H1 (cell line): Measurements from ENCODE around the gene PRDM2. TPM values are rescaled to one million over a fixed set of nuclear protein-coding genes. Genes with fewer than 3 reads are reported as not detected.

Source experiments
- CTCF ChIA-PET: fragments of 300-600 bp; sonication (Branson Sonifier 250); formaldehyde crosslinking; loops from one replicate; lab custom pipeline; 2021; ENCODE audit not compliant: partially characterized antibody; lab: Charles Lee
- POLR2A ChIA-PET: fragments of 300-600 bp; sonication (Branson Sonifier 250); formaldehyde crosslinking; loops from one replicate; lab custom pipeline; 2021; ENCODE audit warnings: inconsistent platforms; ENCODE audit not compliant: partially characterized antibody; lab: Charles Lee
- DNase-seq, 2 experiments: peaks; one replicate each; pipeline versions ENCODE4 v3.0.0 to v3.0.0-alpha.2; 2010 to 2022; ENCODE audit warnings: low spot score in 2 of 2, low read depth in 1 of 2, mixed read lengths in 1 of 2
- FAIRE-seq: peaks from 2 replicates; lab custom pipeline; 2011; peaks lifted over from hg19 to GRCh38; lab: Jason Lieb, UNC
- H2AFZ ChIP-seq: 2 replicates; pipeline ENCODE4 v1.8.1; 2012; ENCODE audit warnings: low read length, inconsistent platforms
- H2AK5ac ChIP-seq: 2 replicates; pipeline ENCODE4 v1.6.1; 2013; ENCODE audit warnings: low read depth, low read length
- H2BK120ac ChIP-seq: replicated peaks from 2 replicates; pipeline ENCODE3; 2013; ENCODE audit warnings: low read depth, low read length, inconsistent platforms
- H2BK12ac ChIP-seq: 2 replicates; pipeline ENCODE4 v1.6.1; 2013; ENCODE audit warnings: low read depth, low read length
- H2BK15ac ChIP-seq: 2 replicates; pipeline ENCODE4 v1.6.1; 2013; ENCODE audit warnings: low read length
- H2BK20ac ChIP-seq: 2 replicates; pipeline ENCODE4 v1.6.1; 2013; ENCODE audit warnings: low read length
- H2BK5ac ChIP-seq: 2 replicates; pipeline ENCODE4 v1.6.1; 2013; ENCODE audit warnings: low read depth, low read length
- H3K14ac ChIP-seq: 2 replicates; pipeline ENCODE4 v1.6.1; 2013; ENCODE audit warnings: inconsistent platforms; ENCODE audit not compliant: insufficient read length
- H3K18ac ChIP-seq: 2 replicates; pipeline ENCODE4 v1.6.1; 2013; ENCODE audit warnings: low read length; ENCODE audit errors: extremely low read depth
- H3K23ac ChIP-seq: 2 replicates; pipeline ENCODE4 v1.6.1; 2013; ENCODE audit warnings: inconsistent platforms; ENCODE audit not compliant: insufficient read length
- H3K23me2 ChIP-seq: 2 replicates; pipeline ENCODE4 v1.6.1; 2013; ENCODE audit warnings: low read depth, low read length
- H3K27ac ChIP-seq: 2 replicates; pipeline ENCODE4 v1.6.1; 2011; ENCODE audit warnings: low read depth, low read length, inconsistent platforms
- H3K27me3 ChIP-seq, 4 experiments: replicated peaks in 1 of 4; 1 replicate in 1 of 4; 2 replicates in 3 of 4; pipeline versions ENCODE4 v1.6.1 to v1.8.1; 2011 to 2013; ENCODE audit warnings: low read length in 3 of 4, mild to moderate bottlenecking in 3 of 4, inconsistent platforms in 2 of 4, mixed read lengths in 2 of 4, moderate library complexity in 1 of 4; ENCODE audit not compliant: control insufficient read depth in 3 of 4, insufficient read depth in 3 of 4; ENCODE audit errors: extremely low read depth in 1 of 4
- H3K36me3 ChIP-seq, 4 experiments: 2 replicates each; pipeline versions ENCODE4 v1.6.1 to v1.8.1; 2011 to 2013; ENCODE audit warnings: mild to moderate bottlenecking in 4 of 4, low read length in 3 of 4, moderate library complexity in 2 of 4, control low read depth in 1 of 4, inconsistent platforms in 1 of 4; ENCODE audit not compliant: insufficient read depth in 4 of 4, control insufficient read depth in 2 of 4
- H3K4ac ChIP-seq: replicated peaks from 2 replicates; pipeline ENCODE3; 2013; ENCODE audit warnings: low read length, low read depth, mixed read lengths, inconsistent platforms; ENCODE audit not compliant: insufficient read length
- H3K4me1 ChIP-seq, 4 experiments: replicated peaks in 1 of 4; 1 replicate in 1 of 4; 2 replicates in 3 of 4; pipeline versions ENCODE4 v1.6.1 to v1.8.1; 2011 to 2013; ENCODE audit warnings: low read length in 3 of 4, inconsistent platforms in 2 of 4, mixed read lengths in 1 of 4; ENCODE audit not compliant: insufficient read depth in 4 of 4, control insufficient read depth in 3 of 4
- H3K4me2 ChIP-seq, 2 experiments: 2 replicates each; pipeline versions ENCODE4 v1.6.1 to v1.8.1; 2011 to 2013; ENCODE audit warnings: low read depth in 2 of 2, low read length in 2 of 2, control low read depth in 1 of 2, inconsistent platforms in 1 of 2, mild to moderate bottlenecking in 1 of 2; ENCODE audit not compliant: insufficient read depth in 1 of 2
- H3K4me3 ChIP-seq, 4 experiments: fragments of 200-600, 300-600 bp in 1 of 4; sonication (generic), shearing (Covaris generic), sonication (Bioruptor Twin) in 1 of 4; 2 replicates each; pipeline versions ENCODE4 v1.5.1 to v1.8.1; 2011 to 2016; ENCODE audit warnings: low read length in 4 of 4, low read depth in 3 of 4, control low read depth in 2 of 4, inconsistent platforms in 2 of 4, mild to moderate bottlenecking in 2 of 4, mixed read lengths in 1 of 4, moderate library complexity in 1 of 4; ENCODE audit not compliant: insufficient read depth in 2 of 4; ENCODE audit errors: extremely low read depth in 1 of 4
- H3K56ac ChIP-seq: replicated peaks from 2 replicates; pipeline ENCODE3; 2013; ENCODE audit warnings: low read depth, mild to moderate bottlenecking, mixed read lengths, low read length, inconsistent platforms; ENCODE audit not compliant: insufficient read length
- H3K79me1 ChIP-seq: 2 replicates; pipeline ENCODE4 v1.6.1; 2013; ENCODE audit warnings: low read depth, low read length, control low read depth
- H3K79me2 ChIP-seq, 2 experiments: 2 replicates each; pipeline versions ENCODE4 v1.6.1 to v1.8.1; 2012 to 2013; ENCODE audit warnings: low read length in 2 of 2, mild to moderate bottlenecking in 2 of 2, inconsistent platforms in 1 of 2; ENCODE audit not compliant: insufficient read depth in 2 of 2, control insufficient read depth in 1 of 2
- H3K9ac ChIP-seq, 4 experiments: replicated peaks in 1 of 4; 1 replicate in 1 of 4; 2 replicates in 3 of 4; pipeline versions ENCODE4 v1.6.1 to v1.8.1; 2011 to 2013; ENCODE audit warnings: low read depth in 3 of 4, low read length in 3 of 4, control low read depth in 2 of 4, mild to moderate bottlenecking in 2 of 4, moderate library complexity in 2 of 4, inconsistent platforms in 1 of 4; ENCODE audit errors: extremely low read depth in 1 of 4
- H3K9me3 ChIP-seq, 2 experiments: 2 replicates each; pipeline versions ENCODE4 v1.6.1 to v1.8.1; 2012 to 2013; ENCODE audit warnings: mild to moderate bottlenecking in 2 of 2, moderate library complexity in 2 of 2, control low read depth in 1 of 2, inconsistent platforms in 1 of 2, low read depth in 1 of 2, low read length in 1 of 2, mixed read lengths in 1 of 2; ENCODE audit not compliant: insufficient read depth in 2 of 2
- H4K20me1 ChIP-seq, 2 experiments: replicated peaks in 1 of 2; 2 replicates each; pipeline versions ENCODE3 to v1.8.1; 2011 to 2013; ENCODE audit warnings: inconsistent platforms in 2 of 2, low read length in 2 of 2, mild to moderate bottlenecking in 1 of 2; ENCODE audit not compliant: insufficient read depth in 2 of 2, control insufficient read depth in 1 of 2
- H4K5ac ChIP-seq: 2 replicates; pipeline ENCODE4 v1.6.1; 2013; ENCODE audit warnings: low read length, low read depth, mixed read lengths, inconsistent platforms; ENCODE audit not compliant: insufficient read length
- H4K8ac ChIP-seq: 2 replicates; pipeline ENCODE4 v1.8.0; 2013; ENCODE audit warnings: mild to moderate bottlenecking, moderate library complexity, low read length, inconsistent platforms; ENCODE audit not compliant: insufficient read depth; ENCODE audit errors: extremely low read depth
- H4K91ac ChIP-seq: replicated peaks from 2 replicates; pipeline ENCODE3; 2013; ENCODE audit warnings: low read length, mixed read lengths, inconsistent platforms; ENCODE audit not compliant: insufficient read length
- GABPA ChIP-seq: IDR thresholded peaks from 2 replicates; pipeline ENCODE4 v1.6.1; 2011; ENCODE audit warnings: mild to moderate bottlenecking, low read length, moderate library complexity, borderline replicate concordance; ENCODE audit not compliant: insufficient read depth
- WGBS, 2 experiments: shearing (Covaris generic) in 1 of 2; methylation state at CpG; one replicate each; pipeline versions ENCODE4 v1.1.6 to v1.1.7; 2013 to 2015; ENCODE audit warnings: low lambda C conversion rate in 2 of 2, mixed read lengths in 2 of 2, inconsistent platforms in 1 of 2, low coverage in 1 of 2, missing lambda C conversion rate in 1 of 2; ENCODE audit not compliant: insufficient replicate concordance in 2 of 2, insufficient coverage in 1 of 2, insufficient read length in 1 of 2; ENCODE audit errors: extremely low coverage in 1 of 2, missing lambda C conversion rate in 1 of 2; 5-methylcytosine and 5-hydroxymethylcytosine counted together
- polyA plus RNA-seq, 7 experiments: library from polyadenylated mRNA; depleted of rRNA in 3 of 7; stranded (reverse) in 5 of 7; unstranded in 2 of 7; fragments of >200 nt in 5 of 7; fragments of 200-250 nt in 2 of 7; gene quantifications; 1 replicate in 5 of 7; 2 replicates in 1 of 7; 4 replicates in 1 of 7; pipeline versions ENCODE4 v1.2.1 to v1.2.3, GENCODE V29; 2011 to 2013; ENCODE audit warnings: missing spikeins in 2 of 7, mixed read lengths in 2 of 7
- total RNA-seq: library from RNA; stranded (reverse); fragmentation: NEBNext Ultra II Directional; extraction: Animal tissue kit (Norgen Biotek cat#: 25700); gene quantifications from 2 replicates; pipeline ENCODE4 v1.2.1, GENCODE V29; 2021
- TF ChIP-seq, protein P1 (sequence below), 3 experiments: IDR thresholded peaks; 1 replicate in 2 of 3; 2 replicates in 1 of 3; pipeline versions ENCODE4 v1.5.1 to v1.6.1; 2011; ENCODE audit warnings: low read length in 3 of 3, mild to moderate bottlenecking in 3 of 3, inconsistent platforms in 2 of 3, low read depth in 1 of 3, moderate library complexity in 1 of 3; ENCODE audit not compliant: insufficient read depth in 1 of 3; ENCODE audit errors: control extremely low read depth in 1 of 3

PRDM2 gene
- total and polyA plus RNA-seq, 2 of the 8 experiments (the other 6 are each of a cell fraction or from before 2014, with no cell fraction given): 5.8 to 21.2 TPM

GRCh38 chr1:13812456-13813397, 112.7 kb downstream of the PRDM2 start:
- ChIA-PET CTCF (interaction anchor here (0.6 to 5.5 kb wide), 13 partner anchors 9 to 384 kb away, joined by 3 to 30 read pairs (median 4); no protein-coding TSS in a partner anchor), POLR2A (no interaction called here)
- 83% methylated on average over 19 of the region's 20 CpGs; no CpG with 5 or more reads in 1 of the 2 experiments for WGBS, 2 experiments
- Histone ChIP-seq H3K79me2 (no peaks in the 10 kb centered on the region), H4K5ac (no peak overlapping the region), H2BK5ac (no peak overlapping the region), H3K27me3 (no peaks in the 10 kb centered on the region; a peak in 1 of 7 replicates), H3K14ac (no peak overlapping the region), H2BK12ac (no peak overlapping the region), H3K23ac (no peak overlapping the region), H3K36me3 (no peaks in the 10 kb centered on the region), H3K4me3 (no peak overlapping the region), H4K91ac (no peak overlapping the region), H3K9ac (no peak overlapping the region), H3K23me2 (no peaks in the 10 kb centered on the region), H3K27ac (no peak overlapping the region), H3K56ac (no peak overlapping the region), H2BK120ac (no peak overlapping the region), H4K20me1 (no peaks in the 10 kb centered on the region), H3K4ac (no peak overlapping the region), H2BK15ac (no peak overlapping the region), H3K9me3 (no peaks in the 10 kb centered on the region), H2AK5ac (no peak overlapping the region), H3K4me1 (no peaks in the 10 kb centered on the region), H3K79me1 (no peaks in the 10 kb centered on the region), H3K4me2 (no peak overlapping the region), H4K8ac (no peak overlapping the region), H3K18ac (no peak overlapping the region), H2AFZ (no peak overlapping the region), H2BK20ac (no peak overlapping the region)
- FAIRE-seq (no peak), DNase-seq (no peak)
- TF ChIP-seq GABPA: no peak
- TF ChIP-seq, protein P1, sequence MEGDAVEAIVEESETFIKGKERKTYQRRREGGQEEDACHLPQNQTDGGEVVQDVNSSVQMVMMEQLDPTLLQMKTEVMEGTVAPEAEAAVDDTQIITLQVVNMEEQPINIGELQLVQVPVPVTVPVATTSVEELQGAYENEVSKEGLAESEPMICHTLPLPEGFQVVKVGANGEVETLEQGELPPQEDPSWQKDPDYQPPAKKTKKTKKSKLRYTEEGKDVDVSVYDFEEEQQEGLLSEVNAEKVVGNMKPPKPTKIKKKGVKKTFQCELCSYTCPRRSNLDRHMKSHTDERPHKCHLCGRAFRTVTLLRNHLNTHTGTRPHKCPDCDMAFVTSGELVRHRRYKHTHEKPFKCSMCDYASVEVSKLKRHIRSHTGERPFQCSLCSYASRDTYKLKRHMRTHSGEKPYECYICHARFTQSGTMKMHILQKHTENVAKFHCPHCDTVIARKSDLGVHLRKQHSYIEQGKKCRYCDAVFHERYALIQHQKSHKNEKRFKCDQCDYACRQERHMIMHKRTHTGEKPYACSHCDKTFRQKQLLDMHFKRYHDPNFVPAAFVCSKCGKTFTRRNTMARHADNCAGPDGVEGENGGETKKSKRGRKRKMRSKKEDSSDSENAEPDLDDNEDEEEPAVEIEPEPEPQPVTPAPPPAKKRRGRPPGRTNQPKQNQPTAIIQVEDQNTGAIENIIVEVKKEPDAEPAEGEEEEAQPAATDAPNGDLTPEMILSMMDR (IDR thresholded peaks at IDR 0.05; ENCODE audit: control extremely low read depth in 1 of 3, insufficient read depth in 1 of 3, low read depth in 1 of 3, low read length in 3 of 3): no peak
